ENCODE data around the gene HOXD13.

Gene HOXD13

DNA sequence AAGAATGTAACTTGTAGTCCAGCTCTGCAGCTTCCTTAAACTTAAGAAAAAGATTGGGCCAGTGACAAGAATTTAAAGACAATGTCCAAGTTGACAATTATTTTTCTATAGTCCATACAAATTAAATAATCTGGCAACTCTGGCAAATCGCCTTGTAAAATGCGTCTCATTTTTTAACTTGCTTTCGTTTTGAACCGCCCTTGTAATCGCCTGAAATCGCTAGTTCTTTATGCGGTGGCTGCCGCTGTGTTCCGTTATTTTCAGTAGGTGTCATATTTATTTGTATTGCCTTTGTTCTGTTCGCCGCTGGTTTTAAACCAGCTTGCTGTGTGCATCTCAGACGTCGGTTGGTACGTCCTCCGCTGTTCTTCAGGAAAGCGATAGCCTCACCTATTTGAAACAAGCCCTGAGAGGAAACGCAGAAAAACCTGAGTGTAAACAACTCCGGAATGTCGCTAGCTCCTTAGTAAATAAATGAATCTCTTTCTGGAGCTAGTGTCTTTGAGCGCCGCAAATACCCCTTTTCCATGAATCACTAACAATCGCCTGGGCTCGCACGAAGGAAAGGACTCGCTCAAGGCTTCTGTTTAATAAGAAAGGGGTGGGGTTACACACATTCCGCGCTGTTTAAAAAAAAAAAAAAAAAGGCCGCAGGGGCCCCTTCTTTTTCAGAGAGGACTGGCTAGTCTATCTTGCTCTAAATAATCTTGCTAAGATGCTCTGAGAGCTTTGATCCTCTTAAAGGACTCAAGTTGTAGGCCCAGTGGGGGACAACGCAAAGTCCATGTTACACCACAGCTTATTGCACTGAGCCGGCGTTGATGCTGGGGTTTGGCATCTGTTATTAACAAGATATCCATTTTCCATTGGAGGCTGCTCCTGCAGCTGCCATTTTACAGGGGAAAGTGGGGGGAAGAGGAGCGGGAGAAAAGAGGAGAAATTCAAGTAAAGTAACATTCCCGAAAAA, 40.0 kb downstream of the HOXD13 start:
- no peak for DNase-seq

DNA sequence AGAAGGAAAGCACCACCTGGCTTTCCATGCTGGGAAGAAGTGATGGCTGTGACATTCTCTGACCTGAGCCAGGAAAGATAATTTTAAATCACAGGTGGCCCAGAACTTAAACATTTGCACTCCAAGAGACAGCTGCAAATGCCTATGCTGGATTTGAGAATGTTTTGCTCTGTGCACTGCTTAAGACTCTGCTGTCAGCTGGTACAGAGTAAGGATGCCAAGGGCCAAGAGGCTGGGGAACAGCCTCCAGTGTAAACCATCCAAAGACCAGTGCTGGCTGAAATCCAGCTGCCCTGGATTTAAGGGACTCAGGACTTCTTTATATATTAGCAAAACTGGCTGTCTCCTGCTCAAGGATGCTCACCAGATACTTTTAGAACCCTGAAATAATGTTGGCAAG, 40.9 kb downstream of the HOXD13 start:
- DNase-seq, result no peak

DNA sequence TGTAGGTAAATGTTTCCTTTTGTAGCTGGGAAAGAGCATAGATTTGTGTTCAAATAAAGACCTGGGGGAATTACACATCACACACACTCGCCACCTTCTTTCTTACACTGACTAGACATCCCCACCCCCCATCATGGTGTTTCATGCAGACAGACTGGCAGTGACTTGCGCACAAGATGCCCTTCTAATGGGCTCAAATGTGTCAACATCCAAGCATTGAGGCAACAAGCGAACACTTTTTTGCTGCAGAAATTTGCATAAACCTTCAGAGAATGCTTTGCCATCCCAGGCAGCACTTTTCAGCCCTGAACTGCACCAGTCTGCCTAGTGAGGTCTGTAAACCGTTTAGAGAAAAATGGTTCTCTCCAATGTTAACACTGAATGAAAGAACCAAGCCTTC, 41.5 kb downstream of the HOXD13 start:
- DNase-seq, result no peak

DNA sequence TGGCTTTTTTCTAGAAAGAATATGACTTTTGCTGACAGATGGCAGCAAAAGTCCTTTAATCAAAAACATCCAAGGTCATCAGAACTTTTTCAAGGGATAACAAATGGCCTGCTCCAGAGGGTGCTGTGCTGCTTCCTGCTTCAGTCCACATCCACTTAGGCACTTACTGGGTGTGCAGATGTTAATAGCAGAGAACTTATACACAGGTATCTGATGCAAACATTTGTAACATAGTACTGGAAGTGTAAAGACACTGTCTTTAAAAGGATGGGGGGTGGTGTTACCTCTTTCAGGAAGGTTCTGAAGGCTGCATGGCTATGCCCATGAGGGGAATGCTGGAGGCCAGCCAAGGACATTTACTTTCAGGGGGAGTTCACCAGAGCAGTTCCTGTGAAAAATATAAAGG, 42.5 kb downstream of the HOXD13 start:
- DNase-seq, result peak; percentile 7 to 21

DNA sequence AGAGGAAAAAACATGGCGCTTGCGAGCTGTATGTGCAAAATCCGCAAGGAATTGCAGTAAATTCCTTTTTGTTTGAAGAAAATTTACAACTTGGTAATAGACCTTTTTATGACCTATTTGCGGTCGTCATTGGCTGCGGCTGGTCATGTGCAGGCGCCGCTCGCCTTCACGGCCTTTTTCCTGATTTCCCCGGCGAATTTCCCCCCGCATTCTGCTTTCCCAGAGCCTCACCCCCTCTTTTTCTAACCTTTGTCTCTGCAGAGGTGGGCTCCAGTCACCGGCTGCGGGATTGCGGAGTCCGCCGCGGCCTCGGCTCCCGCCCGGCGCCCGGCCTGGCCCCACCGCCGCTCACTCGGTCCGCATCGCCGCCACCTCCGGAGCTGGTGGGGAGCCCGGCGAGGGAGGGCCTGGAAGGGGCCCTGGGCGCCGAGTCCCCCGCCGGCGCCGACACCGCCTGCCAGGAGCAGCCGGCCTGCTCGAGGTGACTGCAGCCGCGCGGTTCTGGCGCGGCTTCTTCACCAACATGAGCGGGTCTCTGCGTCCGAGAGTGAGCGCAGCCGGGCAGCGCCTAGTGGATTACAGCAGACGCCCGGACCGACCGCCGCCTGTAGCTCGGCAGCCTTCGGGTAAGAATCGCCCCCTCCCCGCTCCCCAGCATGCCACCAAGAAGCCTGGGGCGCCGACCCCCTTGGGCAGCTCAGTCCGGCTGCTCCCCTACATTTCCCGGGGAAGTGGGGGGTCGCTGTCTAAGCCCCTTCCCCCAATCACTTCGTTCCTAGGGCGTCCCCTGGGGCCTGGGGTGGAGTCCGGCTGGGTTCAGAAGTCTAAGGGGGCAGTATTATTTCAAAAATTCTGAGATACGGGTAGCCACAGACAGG, 44.1 kb downstream of the HOXD13 start:
- no peak for DNase-seq

DNA sequence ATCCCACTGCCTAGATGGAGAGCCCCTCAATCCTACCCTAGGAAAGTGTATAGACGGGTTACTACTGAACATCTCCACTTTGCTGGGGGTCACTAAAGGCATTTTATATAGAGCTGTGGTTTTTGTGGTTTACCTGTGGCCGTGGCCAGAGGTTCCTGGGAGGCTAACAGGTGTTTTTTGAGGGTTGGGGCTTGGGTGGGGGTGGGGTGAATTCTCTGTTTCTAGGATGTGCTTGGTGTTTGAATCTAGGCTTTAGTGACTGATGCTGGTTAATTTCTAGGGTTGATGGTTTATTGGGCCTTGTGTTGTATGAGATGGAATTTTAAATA, 44.7 kb downstream of the HOXD13 start:
- DNase-seq, result no peak

DNA sequence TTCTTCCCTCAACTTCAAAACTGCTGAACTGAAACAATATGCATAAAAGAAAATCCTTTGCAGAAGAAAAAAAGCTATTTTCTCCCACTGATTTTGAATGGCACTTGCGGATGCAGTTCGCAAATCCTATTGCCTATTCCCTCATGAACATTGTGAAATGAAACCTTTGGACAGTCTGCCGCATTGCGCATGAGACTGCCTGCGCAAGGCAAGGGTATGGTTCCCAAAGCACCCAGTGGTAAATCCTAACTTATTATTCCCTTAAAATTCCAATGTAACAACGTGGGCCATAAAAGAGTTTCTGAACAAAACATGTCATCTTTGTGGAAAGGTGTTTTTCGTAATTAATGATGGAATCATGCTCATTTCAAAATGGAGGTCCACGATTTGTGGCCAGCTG, 45.4 kb downstream of the HOXD13 start:
- DNase-seq, result no peak

DNA sequence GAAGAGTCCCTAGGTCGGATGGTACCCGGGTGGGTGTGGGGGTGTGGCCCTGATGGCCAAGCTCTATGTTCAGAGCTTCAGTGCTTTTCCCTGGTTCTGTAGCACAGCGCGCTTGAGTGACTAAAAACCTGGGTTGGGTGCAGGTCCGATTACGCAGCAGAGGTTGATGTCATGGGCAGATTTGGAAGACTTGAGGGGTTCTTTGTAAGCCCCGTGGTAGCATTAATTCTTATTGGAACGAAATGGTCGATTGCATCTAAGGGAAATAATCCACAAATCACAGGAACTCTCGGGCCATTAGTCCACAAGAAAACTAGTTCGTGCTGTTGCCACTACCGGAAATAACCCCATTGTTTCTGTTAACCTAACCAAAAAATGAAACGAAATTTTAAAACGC, 46.0 kb downstream of the HOXD13 start:
- no peak for DNase-seq

DNA sequence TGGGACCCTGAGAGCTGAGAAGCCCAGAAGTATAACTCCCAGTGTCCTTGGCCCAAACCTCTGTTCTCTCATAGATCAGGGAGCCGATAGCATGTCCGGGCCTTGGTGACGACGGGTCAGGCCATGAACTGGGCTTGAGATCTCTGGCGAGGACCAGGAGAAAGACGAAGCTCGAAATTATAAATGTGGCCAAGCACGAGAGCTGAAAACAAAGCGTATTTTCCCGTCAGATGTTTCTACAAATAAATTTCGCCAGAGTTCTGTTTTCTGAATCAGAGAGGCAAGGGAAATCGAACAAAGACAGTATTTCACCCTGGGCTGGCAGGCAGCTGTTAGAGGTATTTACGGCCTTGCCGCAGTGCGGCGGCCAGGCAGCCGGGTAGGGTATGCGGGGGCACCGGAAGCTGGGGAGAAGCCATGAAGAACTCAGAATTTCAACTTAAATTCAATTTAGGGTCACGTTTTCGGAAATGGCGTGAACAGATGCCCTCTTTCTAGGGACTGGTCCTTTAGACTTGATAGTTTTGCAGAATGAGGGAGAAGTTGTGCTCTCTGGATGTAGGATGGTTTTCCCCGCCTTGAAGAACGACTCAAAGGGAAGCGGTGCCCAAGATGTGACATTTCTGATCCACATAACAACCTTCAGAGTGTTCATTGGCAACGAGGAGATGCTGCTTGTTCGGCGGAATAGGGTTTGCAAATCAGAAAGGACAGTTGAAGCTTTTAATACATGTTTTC, 46.6 kb downstream of the HOXD13 start:
- no peak for DNase-seq

DNA sequence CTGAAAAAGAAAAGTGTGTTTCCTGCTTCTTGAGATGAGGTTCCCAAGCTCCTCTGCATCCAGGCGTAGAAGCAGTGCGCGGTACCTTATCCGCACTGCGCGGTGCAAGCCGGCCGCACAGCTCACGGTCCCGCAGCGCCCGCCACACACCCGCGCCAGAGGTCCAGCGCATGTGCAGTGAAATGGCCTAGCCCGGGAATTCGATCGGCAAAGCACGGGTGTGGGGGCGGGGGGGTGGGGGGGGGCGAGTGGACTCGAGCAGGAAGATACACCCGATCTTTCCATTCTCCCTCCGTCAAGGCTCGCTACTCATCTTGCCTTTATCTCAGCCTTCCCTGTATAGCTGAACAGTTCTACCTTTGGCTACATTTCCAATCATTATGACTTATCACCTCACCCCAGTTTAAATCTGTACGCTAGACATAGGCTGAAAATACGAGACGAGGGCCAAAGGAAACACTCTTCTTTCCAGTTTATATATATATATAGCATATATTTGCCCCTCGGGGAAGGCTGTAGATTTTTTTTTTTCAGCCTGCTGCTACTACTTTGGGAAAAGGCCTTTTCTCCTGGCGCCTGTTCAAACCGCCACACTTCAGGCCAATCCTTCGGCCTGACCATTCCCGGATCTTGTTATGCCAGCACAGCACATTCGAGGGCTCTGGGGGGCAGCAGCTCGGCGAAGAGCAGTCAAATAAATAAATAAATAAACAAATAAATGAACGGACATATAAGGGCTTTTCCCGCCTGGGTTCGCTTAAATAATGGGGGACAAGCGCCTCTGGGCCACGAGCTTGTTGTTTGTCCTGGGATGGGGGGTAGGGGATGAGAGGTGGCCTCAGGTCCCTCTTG, 47.4 kb downstream of the HOXD13 start:
- DNase-seq, result peak in 1 of 2 experiments; percentile 41

DNA sequence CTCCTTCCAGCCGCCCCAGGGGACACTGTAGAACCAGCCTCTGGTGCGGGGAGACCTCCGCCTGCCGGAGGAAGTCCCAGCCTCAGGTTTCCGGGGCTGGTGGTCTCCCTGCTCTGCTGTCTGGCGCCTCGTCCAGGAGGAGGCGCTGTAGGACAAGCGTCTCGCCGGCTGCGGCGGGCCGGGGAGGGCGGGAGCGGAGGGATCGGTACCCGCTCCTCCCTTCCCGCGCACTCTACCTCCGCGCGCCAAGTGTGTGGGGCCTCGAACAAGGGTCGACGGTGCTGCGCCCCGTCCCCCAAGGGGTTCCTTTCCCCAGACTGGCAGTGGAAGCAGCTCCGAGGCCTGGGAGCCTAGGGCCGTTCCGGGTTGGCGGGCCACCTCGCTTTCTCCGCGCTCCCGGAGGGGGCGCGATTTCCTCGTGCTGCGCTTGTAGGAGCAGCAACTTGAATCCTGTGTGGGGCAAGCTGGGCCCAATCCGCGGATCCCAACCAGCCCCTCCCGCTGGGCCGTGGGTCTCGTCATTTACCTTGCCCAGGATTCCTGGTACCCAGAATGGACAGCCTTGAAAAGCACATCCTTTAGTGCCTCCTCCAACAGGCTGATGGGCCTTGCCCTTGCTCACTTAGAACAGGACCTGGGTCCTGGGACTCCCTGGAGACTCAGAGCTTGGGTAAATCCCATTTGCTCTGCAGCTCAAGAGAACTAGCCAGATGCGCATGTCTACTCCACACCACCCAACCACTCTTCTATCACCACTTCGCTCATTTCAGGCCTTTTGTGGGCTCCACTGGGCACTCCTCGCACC, 48.2 kb downstream of the HOXD13 start:
- DNase-seq, result peak; percentile 34 to 56

DNA sequence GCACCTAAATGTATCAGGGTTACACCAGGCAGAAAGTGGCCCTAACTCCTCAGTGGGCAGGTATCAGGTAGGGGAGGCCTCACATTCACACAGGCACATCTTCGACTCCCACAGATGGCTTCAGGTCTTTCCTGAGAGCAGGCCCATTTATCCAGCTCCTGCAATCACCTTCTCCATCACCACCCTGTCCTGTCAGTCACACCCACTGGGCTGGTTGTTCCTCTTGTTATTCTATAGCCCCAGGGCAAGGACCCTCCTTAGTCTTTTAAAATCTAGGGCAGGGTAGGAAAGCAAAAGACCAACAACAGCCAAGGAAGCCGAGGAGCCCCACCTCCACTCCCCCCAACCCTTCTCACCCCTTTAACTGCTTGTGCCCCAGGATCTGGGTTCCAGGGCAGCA, 49.8 kb downstream of the HOXD13 start:
- DNase-seq, result no peak
